IMR-90 (cell line): Measurements from ENCODE around the gene GRSF1. TPM values are rescaled to one million over a fixed set of nuclear protein-coding genes. Genes with fewer than 3 reads are reported as not detected.

Source experiments
- ATAC-seq: fragments of 200-7000 bp; cut with Tn5 transposase; 2 replicates; pipeline ENCODE4 v1.9.1; 2020; ENCODE audit warnings: low read depth, mild to moderate bottlenecking, moderate library complexity
- BruUV-seq: library from RNA; stranded (reverse); fragments of 400-500 nt; replicated peaks from 2 replicates; lab custom pipeline; 2021; lab: Mats Ljungman, UMichigan
- CTCF ChIA-PET: fragments of 300-600 bp; formaldehyde crosslinking; extraction: SDS; loops from one replicate; lab custom pipeline; 2021; ENCODE audit warnings: antibody characterized with exemption; lab: Yijun Ruan, JAX
- POLR2A ChIA-PET: fragments of 300-600 bp; sonication (Branson Sonifier 250); formaldehyde crosslinking; loops from one replicate; lab custom pipeline; 2022; ENCODE audit warnings: antibody characterized with exemption; ENCODE audit not compliant: unreplicated experiment; lab: Charles Lee
- DNase-seq: peaks from one replicate; pipeline ENCODE4 v3.0.0; 2013
- H2AFZ ChIP-seq: replicated peaks from 2 replicates; pipeline ENCODE3; 2013; ENCODE audit warnings: low read length, mild to moderate bottlenecking; ENCODE audit not compliant: poor library complexity
- H2AK5ac ChIP-seq: 2 replicates; pipeline ENCODE4 v1.6.1; 2013; ENCODE audit warnings: low read depth, low read length, inconsistent platforms
- H2AK9ac ChIP-seq: replicated peaks from 2 replicates; pipeline ENCODE3; 2013; ENCODE audit warnings: mild to moderate bottlenecking, low read depth, low read length, moderate library complexity; ENCODE audit not compliant: poor library complexity
- H2BK120ac ChIP-seq: 2 replicates; pipeline ENCODE4 v1.6.1; 2013; ENCODE audit warnings: low read depth, low read length, inconsistent platforms
- H2BK15ac ChIP-seq: 3 replicates; pipeline ENCODE4 v1.6.1; 2013; ENCODE audit warnings: low read depth, low read length, inconsistent platforms
- H2BK20ac ChIP-seq: 2 replicates; pipeline ENCODE4 v1.6.1; 2013; ENCODE audit warnings: low read depth, mild to moderate bottlenecking, inconsistent platforms, low read length, moderate library complexity
- H2BK5ac ChIP-seq: 2 replicates; pipeline ENCODE4 v1.6.1; 2013; ENCODE audit warnings: mild to moderate bottlenecking, low read depth, low read length, inconsistent platforms; ENCODE audit not compliant: poor library complexity, severe bottlenecking
- H3K14ac ChIP-seq: replicated peaks from 2 replicates; pipeline ENCODE4 v1.6.1; 2013; ENCODE audit warnings: low read depth, low read length, inconsistent platforms
- H3K18ac ChIP-seq: 2 replicates; pipeline ENCODE4 v1.6.1; 2013; ENCODE audit warnings: low read depth, low read length, control low read depth
- H3K23ac ChIP-seq: 2 replicates; pipeline ENCODE4 v1.6.1; 2013; ENCODE audit warnings: low read depth, low read length, inconsistent platforms
- H3K27ac ChIP-seq: 2 replicates; pipeline ENCODE4 v1.5.1; 2013; ENCODE audit warnings: mild to moderate bottlenecking, control low read depth, low read length; ENCODE audit not compliant: insufficient read depth
- H3K27me3 ChIP-seq: 2 replicates; pipeline ENCODE4 v1.6.1; 2013; ENCODE audit warnings: low read length; ENCODE audit not compliant: control insufficient read depth, insufficient read depth
- H3K36me3 ChIP-seq: 2 replicates; pipeline ENCODE4 v1.6.1; 2013; ENCODE audit warnings: low read length, mixed read lengths; ENCODE audit not compliant: control insufficient read depth, insufficient read depth
- H3K4ac ChIP-seq: 2 replicates; pipeline ENCODE4 v1.6.1; 2013; ENCODE audit warnings: low read depth, low read length, inconsistent platforms
- H3K4me1 ChIP-seq: 2 replicates; pipeline ENCODE4 v1.6.1; 2013; ENCODE audit warnings: low read length, mixed read lengths; ENCODE audit not compliant: control insufficient read depth, insufficient read depth
- H3K4me2 ChIP-seq: 2 replicates; pipeline ENCODE4 v1.6.1; 2013; ENCODE audit warnings: low read depth, mild to moderate bottlenecking, control low read depth, low read length, moderate library complexity
- H3K4me3 ChIP-seq: 2 replicates; pipeline ENCODE4 v1.5.1; 2013; ENCODE audit warnings: low read depth, mild to moderate bottlenecking, control low read depth, low read length, moderate library complexity; ENCODE audit not compliant: insufficient read depth
- H3K56ac ChIP-seq: 2 replicates; pipeline ENCODE4 v1.6.1; 2013; ENCODE audit warnings: low read length, inconsistent platforms; ENCODE audit not compliant: insufficient read depth; ENCODE audit errors: extremely low read depth
- H3K79me1 ChIP-seq, 2 experiments: 2 replicates each; pipeline ENCODE4 v1.6.1; 2013; ENCODE audit warnings: low read length in 2 of 2, inconsistent platforms in 1 of 2, low read depth in 1 of 2
- H3K9ac ChIP-seq: 2 replicates; pipeline ENCODE4 v1.6.1; 2013; ENCODE audit warnings: low read depth, low read length, control low read depth
- H3K9me1 ChIP-seq: 2 replicates; pipeline ENCODE4 v1.6.1; 2013; ENCODE audit warnings: low read length, inconsistent platforms; ENCODE audit not compliant: insufficient read depth
- H3K9me3 ChIP-seq: 2 replicates; pipeline ENCODE4 v1.6.1; 2013; ENCODE audit warnings: low read length; ENCODE audit not compliant: control insufficient read depth, insufficient read depth
- H4K20me1 ChIP-seq: 2 replicates; pipeline ENCODE4 v1.6.1; 2013; ENCODE audit warnings: low read length, inconsistent platforms; ENCODE audit not compliant: insufficient read depth
- H4K5ac ChIP-seq: 2 replicates; pipeline ENCODE4 v1.6.1; 2013; ENCODE audit warnings: mild to moderate bottlenecking, low read depth, low read length, control low read depth
- H4K8ac ChIP-seq, 2 experiments: 2 replicates each; pipeline ENCODE4 v1.6.1; 2013; ENCODE audit warnings: low read depth in 2 of 2, low read length in 2 of 2, control low read depth in 1 of 2, inconsistent platforms in 1 of 2
- H4K91ac ChIP-seq: 2 replicates; pipeline ENCODE4 v1.6.1; 2013; ENCODE audit warnings: low read depth, low read length, inconsistent platforms; ENCODE audit not compliant: insufficient read depth
- CEBPB ChIP-seq: IDR thresholded peaks from 2 replicates; pipeline ENCODE4 v1.6.1; 2012; ENCODE audit warnings: low read depth, low read length, improper control_type of control experiment
- CTCF ChIP-seq: conservative IDR thresholded peaks from 2 replicates; pipeline ENCODE4 v1.5.1; 2012; ENCODE audit warnings: mild to moderate bottlenecking, low read depth, low read length, improper control_type of control experiment
- ELK1 ChIP-seq: fragments of 150-350 bp; IDR thresholded peaks from 2 replicates; pipeline ENCODE4 v1.6.1; 2016; ENCODE audit warnings: low read depth, mild to moderate bottlenecking, low read length, moderate library complexity, borderline replicate concordance
- WGBS, 2 experiments: methylation state at CpG; one replicate each; pipeline versions ENCODE4 v1.1.5 to v1.1.7; 2013; ENCODE audit warnings: missing lambda C conversion rate in 2 of 2; ENCODE audit not compliant: insufficient read length in 1 of 2; ENCODE audit errors: extremely low coverage in 2 of 2; 5-methylcytosine and 5-hydroxymethylcytosine counted together
- dilution Hi-C: fragments of 300-500 bp; cut with HindIII; formaldehyde crosslinking; loops from one replicate; pipeline ENCODE4 v1.14.3; 2018; ENCODE audit warnings: low sequenced_read_pairs; ENCODE audit not compliant: unreplicated experiment
- in situ Hi-C: fragments of 300-500 bp; cut with MboI; formaldehyde crosslinking; loops from 3 replicates; pipeline ENCODE4 v1.14.3; 2019; ENCODE audit warnings: low sequenced_read_pairs, inconsistent platforms, mixed read lengths
- intact Hi-C: fragments of 100-400 bp; cut with micrococcal nuclease; formaldehyde crosslinking; loops from 2 replicates; pipeline ENCODE4 v1.10.0; 2022
- polyA plus RNA-seq, 3 experiments: library from polyadenylated mRNA; depleted of rRNA; stranded (reverse); fragments of >200 nt; gene quantifications; 2 replicates each; pipeline ENCODE4 v1.2.3, GENCODE V29; 2012; ENCODE audit warnings: low replicate concordance in 1 of 3
- total RNA-seq: library from RNA; depleted of rRNA; stranded (reverse); fragments of >200 nt; gene quantifications from 2 replicates; pipeline ENCODE4 v1.2.3, GENCODE V29; 2012

GRSF1 gene
- total and polyA plus RNA-seq, 2 of the 4 experiments (the other 2 are of a cell fraction), result 67.7 to 71.5 TPM

GRCh38 chr4:70816894-70817293, 22.8 kb downstream of the GRSF1 start:
- no peak overlapping the region for H3K18ac ChIP-seq
- no peak overlapping the region for H2AK9ac ChIP-seq
- no peak overlapping the region for H2BK20ac ChIP-seq
- H3K4me3 ChIP-seq, result no peak overlapping the region
- no peaks in the 10 kb centered on the region for H3K4me1 ChIP-seq
- no peak overlapping the region for H3K4me2 ChIP-seq
- no peak overlapping the region for H3K23ac ChIP-seq
- no peaks in the 10 kb centered on the region for H4K20me1 ChIP-seq
- dilution Hi-C loops (no loop called here), intact Hi-C loops (no loop called here), in situ Hi-C loops (no loop called here)
- no peaks in the 10 kb centered on the region for H3K9me1 ChIP-seq
- H4K5ac ChIP-seq, result no peak overlapping the region
- H3K4ac ChIP-seq, result no peak overlapping the region
- no peak overlapping the region for H4K91ac ChIP-seq
- no peak overlapping the region for H2AK5ac ChIP-seq
- peaks cover 19% of the 10 kb centered on the region for H3K36me3 ChIP-seq
- H3K27ac ChIP-seq, result no peak overlapping the region
- H4K8ac ChIP-seq, result no peak overlapping the region
- ATAC-seq (no peak), DNase-seq (no peak)
- no peak overlapping the region for H3K14ac ChIP-seq
- H2BK15ac ChIP-seq, result no peak overlapping the region
- H2BK5ac ChIP-seq, result no peak overlapping the region
- BruUV-seq, result no TSS peak
- TF ChIP-seq CTCF (no peak), CEBPB (no peak), ELK1 (no peak)
- H3K79me1 ChIP-seq, result no peaks in the 10 kb centered on the region; a peak in 1 of 4 replicates
- H3K27me3 ChIP-seq, result no peaks in the 10 kb centered on the region
- CTCF ChIA-PET, result no interaction called here
- no peak overlapping the region for H2AFZ ChIP-seq
- no CpG with 5 or more reads among the region's 2 CpGs for WGBS, 2 experiments
- no peak overlapping the region for H2BK120ac ChIP-seq
- POLR2A ChIA-PET, result no interaction called here
- no peak overlapping the region for H3K9ac ChIP-seq
- no peak overlapping the region for H3K56ac ChIP-seq
- no peaks in the 10 kb centered on the region for H3K9me3 ChIP-seq
